ENCODE data around the gene VWA5B1.

VWA5B1 gene

GRCh38 chr1:20381045-20381641 lies 90.5 kb downstream of the VWA5B1 start:
- Histone ChIP-seq H3K36me3 (ENCODE audit: insufficient read depth) (no peaks in the 10 kb centered on the region), H3K79me2 (ENCODE audit: insufficient read depth, low read depth) (no peaks in the 10 kb centered on the region), H3K4me2 (no peak overlapping the region), H3K4me3 (IDR thresholded peaks at IDR 0.05; ENCODE audit: insufficient read depth, low read depth, low read length) (no peak overlapping the region), H3K27ac (no peak overlapping the region), H4K20me1 (ENCODE audit: insufficient read depth) (no peaks in the 10 kb centered on the region), H3K4me1 (ENCODE audit: low read depth, poor library complexity, severe bottlenecking) (no peaks in the 10 kb centered on the region), H3K27me3 (ENCODE audit: insufficient read depth, low read depth) (peaks cover 20% of the 10 kb centered on the region; the same call in 1 of the 2 replicates), H3K9ac (no peak overlapping the region), H2AFZ (ENCODE audit: low read depth) (no peak overlapping the region)
- TF ChIP-seq CTCF (conservative IDR thresholded peaks at IDR 0.05; ENCODE audit: low read depth, low read length), result no peak

GRCh38 chr1:20381961-20382360 lies 91.3 kb downstream of the VWA5B1 start:
- no peak overlapping the region for H3K9ac ChIP-seq
- no peaks in the 10 kb centered on the region for H4K20me1 ChIP-seq (ENCODE audit: insufficient read depth)
- H2AFZ ChIP-seq (ENCODE audit: low read depth), result no peak overlapping the region
- TF ChIP-seq CTCF (conservative IDR thresholded peaks at IDR 0.05; ENCODE audit: low read depth, low read length), result no peak
- H3K36me3 ChIP-seq (ENCODE audit: insufficient read depth), result no peaks in the 10 kb centered on the region
- H3K4me3 ChIP-seq (IDR thresholded peaks at IDR 0.05; ENCODE audit: insufficient read depth, low read depth, low read length), result no peak overlapping the region
- no peak overlapping the region for H3K4me2 ChIP-seq
- no peaks in the 10 kb centered on the region for H3K4me1 ChIP-seq (ENCODE audit: low read depth, poor library complexity, severe bottlenecking)
- no peaks in the 10 kb centered on the region for H3K79me2 ChIP-seq (ENCODE audit: insufficient read depth, low read depth)
- no peak overlapping the region for H3K27ac ChIP-seq
- H3K27me3 ChIP-seq (ENCODE audit: insufficient read depth, low read depth), result peaks cover 26% of the 10 kb centered on the region; the same call in 1 of the 2 replicates

- no peak for TF ChIP-seq CTCF (conservative IDR thresholded peaks at IDR 0.05; ENCODE audit: low read depth, low read length)
- Histone ChIP-seq H3K4me1 (ENCODE audit: low read depth, poor library complexity, severe bottlenecking) (no peaks in the 10 kb centered on the region), H3K79me2 (ENCODE audit: insufficient read depth, low read depth) (no peaks in the 10 kb centered on the region), H3K9ac (no peak overlapping the region), H2AFZ (ENCODE audit: low read depth) (no peak overlapping the region), H3K27me3 (ENCODE audit: insufficient read depth, low read depth) (peaks cover 22% of the 10 kb centered on the region; the same call in 1 of the 2 replicates), H4K20me1 (ENCODE audit: insufficient read depth) (no peaks in the 10 kb centered on the region), H3K4me3 (IDR thresholded peaks at IDR 0.05; ENCODE audit: insufficient read depth, low read depth, low read length) (no peak overlapping the region), H3K36me3 (ENCODE audit: insufficient read depth) (no peaks in the 10 kb centered on the region), H3K27ac (no peak overlapping the region), H3K4me2 (no peak overlapping the region)
These were observed 92.0 kb downstream of the VWA5B1 start for GRCh38 chr1:20382711-20383110.

GRCh38 chr1:20383631-20384030 lies 93.0 kb downstream of the VWA5B1 start:
- no peak overlapping the region for H3K9ac ChIP-seq
- H3K4me3 ChIP-seq (IDR thresholded peaks at IDR 0.05; ENCODE audit: insufficient read depth, low read depth, low read length), result no peak overlapping the region
- H3K36me3 ChIP-seq (ENCODE audit: insufficient read depth), result no peaks in the 10 kb centered on the region
- no peaks in the 10 kb centered on the region for H3K4me1 ChIP-seq (ENCODE audit: low read depth, poor library complexity, severe bottlenecking)
- no peak overlapping the region for H2AFZ ChIP-seq (ENCODE audit: low read depth)
- H3K4me2 ChIP-seq, result no peak overlapping the region
- H3K27ac ChIP-seq, result no peak overlapping the region
- H3K27me3 ChIP-seq (ENCODE audit: insufficient read depth, low read depth), result peaks cover 24% of the 10 kb centered on the region; the same call in 1 of the 2 replicates
- H3K79me2 ChIP-seq (ENCODE audit: insufficient read depth, low read depth), result no peaks in the 10 kb centered on the region
- H4K20me1 ChIP-seq (ENCODE audit: insufficient read depth), result no peaks in the 10 kb centered on the region
- TF ChIP-seq CTCF (conservative IDR thresholded peaks at IDR 0.05; ENCODE audit: low read depth, low read length), result no peak

Measured in KMS-11 (cell line).